MCF 10A (cell line): ENCODE data around the gene PCNX2. TPM values are rescaled to one million over a fixed set of nuclear protein-coding genes. Genes with fewer than 3 reads are reported as not detected.

Source experiments
- BruUV-seq: library from RNA; stranded (reverse); fragments of 400-500 nt; replicated peaks from 2 replicates; lab custom pipeline; 2021; lab: Mats Ljungman, UMichigan
- CTCF ChIA-PET: fragments of 300-600 bp; sonication (Branson Sonifier 250); formaldehyde crosslinking; extraction: SDS; loops from one replicate; lab custom pipeline; 2021; ENCODE audit warnings: antibody characterized with exemption, inconsistent platforms; lab: Yijun Ruan, JAX
- POLR2A ChIA-PET: fragments of 300-600, 350-650 bp; sonication (Branson Sonifier 250); formaldehyde crosslinking; extraction: SDS; loops from one replicate; lab custom pipeline; 2020; ENCODE audit warnings: antibody characterized with exemption, inconsistent platforms; lab: Yijun Ruan, JAX
- DNase-seq: peaks from one replicate; pipeline ENCODE4 v3.0.0-alpha.2; 2018; ENCODE audit not compliant: unreplicated experiment
- H3K27ac Mint-ChIP-seq: one replicate; pipeline ENCODE4 v1.8.0; 2022; ENCODE audit warnings: mild to moderate bottlenecking, low read depth, mixed read lengths; ENCODE audit not compliant: unreplicated experiment
- H3K27me3 Mint-ChIP-seq: one replicate; pipeline ENCODE4 v1.8.0; 2022; ENCODE audit warnings: mixed read lengths; ENCODE audit not compliant: insufficient read depth, unreplicated experiment
- H3K36me3 Mint-ChIP-seq: one replicate; pipeline ENCODE4 v1.8.0; 2022; ENCODE audit warnings: mild to moderate bottlenecking, moderate library complexity, mixed read lengths; ENCODE audit not compliant: insufficient read depth, unreplicated experiment
- H3K4me1 Mint-ChIP-seq: one replicate; pipeline ENCODE4 v1.8.0; 2022; ENCODE audit warnings: mixed read lengths; ENCODE audit not compliant: insufficient read depth, unreplicated experiment
- H3K4me3 Mint-ChIP-seq: one replicate; pipeline ENCODE4 v1.8.0; 2022; ENCODE audit warnings: mild to moderate bottlenecking, moderate library complexity, mixed read lengths; ENCODE audit not compliant: unreplicated experiment
- H3K9me3 Mint-ChIP-seq: one replicate; pipeline ENCODE4 v1.8.0; 2022; ENCODE audit warnings: mixed read lengths; ENCODE audit not compliant: unreplicated experiment
- CTCF ChIP-seq: fragments of 200-600 bp; IDR thresholded peaks from one replicate; pipeline ENCODE4 v1.8.0; 2022; ENCODE audit warnings: antibody characterized with exemption, mild to moderate bottlenecking; ENCODE audit not compliant: unreplicated experiment
- intact Hi-C: fragments of 100-400 bp; cut with micrococcal nuclease; formaldehyde crosslinking; loops from 2 replicates; pipeline ENCODE4 v1.14.1; 2022
- total RNA-seq: library from RNA; stranded (reverse); gene quantifications from 2 replicates; pipeline ENCODE4 v1.2.3, GENCODE V29; 2022

PCNX2 gene
- total RNA-seq, 1 experiment from 2014 or later: 80.5 TPM

GRCh38 chr1:233326811-233327650, 31.5 kb upstream of the PCNX2 start:
- H3K4me3 Mint-ChIP-seq: peak overlapping the region; percentile 87
- CTCF ChIA-PET: interaction anchor here (0.6 to 1.4 kb wide), 11 partner anchors 11 to 35 kb away, joined by 3 to 4 read pairs (median 3); no protein-coding TSS in a partner anchor
- DNase-seq: peak; percentile 100

GRCh38 chr1:233326319-233326718, 30.8 kb upstream of the PCNX2 start:
- H3K9me3 Mint-ChIP-seq: no peaks in the 10 kb centered on the region
- H3K27ac Mint-ChIP-seq: no peak overlapping the region
- CTCF ChIA-PET: interaction anchor here (0.6 to 1.4 kb wide), 6 partner anchors 10 to 36 kb away, joined by 3 to 4 read pairs (median 3); no protein-coding TSS in a partner anchor
- DNase-seq: no peak
- H3K4me1 Mint-ChIP-seq: peaks cover 33% of the 10 kb centered on the region
- H3K36me3 Mint-ChIP-seq: no peaks in the 10 kb centered on the region
- no peak for TF ChIP-seq CTCF
- intact Hi-C loops: no loop called here
- POLR2A ChIA-PET: interaction anchor here (0.6 to 8.9 kb wide), 6 partner anchors 10 to 1111 kb away, joined by 4 to 129 read pairs (median 4); partner anchors contain the start of gene PCNX2
- H3K27me3 Mint-ChIP-seq: no peaks in the 10 kb centered on the region
- no peak overlapping the region for H3K4me3 Mint-ChIP-seq
- no TSS peak for BruUV-seq

More at GRCh38 chr1:233326811-233327650, 31.5 kb upstream of the PCNX2 start:
- H3K9me3 Mint-ChIP-seq: no peaks in the 10 kb centered on the region
- no peak for TF ChIP-seq CTCF
- intact Hi-C loops: no loop called here
- H3K27ac Mint-ChIP-seq: peak overlapping the region; percentile 58
- TSS peak; percentile 56 for BruUV-seq
- peaks cover 39% of the 10 kb centered on the region for H3K4me1 Mint-ChIP-seq
- no peaks in the 10 kb centered on the region for H3K27me3 Mint-ChIP-seq
- H3K36me3 Mint-ChIP-seq: no peaks in the 10 kb centered on the region
- POLR2A ChIA-PET: interaction anchor here (0.6 to 8.9 kb wide), 8 partner anchors 11 to 1150 kb away, joined by 4 to 129 read pairs (median 5); partner anchors contain the start of gene PCNX2

- no peak overlapping the region for H3K4me3 Mint-ChIP-seq
- intact Hi-C loops: no loop called here
- H3K36me3 Mint-ChIP-seq: no peaks in the 10 kb centered on the region
- H3K27ac Mint-ChIP-seq: no peak overlapping the region
- peaks cover 8% of the 10 kb centered on the region for H3K4me1 Mint-ChIP-seq
- BruUV-seq: no TSS peak
- H3K27me3 Mint-ChIP-seq: peaks cover 20% of the 10 kb centered on the region
- H3K9me3 Mint-ChIP-seq: no peaks in the 10 kb centered on the region
- DNase-seq: no peak
- POLR2A ChIA-PET: interaction anchor here (0.7 kb wide), 1 partner anchor 18 kb away, joined by 3 read pairs; no protein-coding TSS in a partner anchor
- CTCF ChIA-PET: interaction anchor here (1.2 kb wide), 3 partner anchors 17 to 23 kb away, joined by 3 to 6 read pairs (median 5); no protein-coding TSS in a partner anchor
- TF ChIP-seq CTCF: no peak
These were observed 28.2 kb upstream of the PCNX2 start for GRCh38 chr1:233323718-233324117.

GRCh38 chr1:233320023-233320422, 24.5 kb upstream of the PCNX2 start:
- no peaks in the 10 kb centered on the region for H3K36me3 Mint-ChIP-seq
- H3K4me1 Mint-ChIP-seq: no peaks in the 10 kb centered on the region
- no peak overlapping the region for H3K4me3 Mint-ChIP-seq
- CTCF ChIA-PET: interaction anchor here (0.9 to 7.8 kb wide), 4 partner anchors 13 to 1167 kb away, joined by 3 to 60 read pairs (median 6); no protein-coding TSS in a partner anchor
- H3K27ac Mint-ChIP-seq: no peak overlapping the region
- POLR2A ChIA-PET: interaction anchor here (0.7 to 2.3 kb wide), 5 partner anchors 8 to 25 kb away, joined by 3 to 8 read pairs (median 4); no protein-coding TSS in a partner anchor
- H3K27me3 Mint-ChIP-seq: peaks cover 29% of the 10 kb centered on the region
- H3K9me3 Mint-ChIP-seq: no peaks in the 10 kb centered on the region
- no peak for DNase-seq
- intact Hi-C loops: no loop called here
- BruUV-seq: no TSS peak
- TF ChIP-seq CTCF: no peak
